Fibroblast of villous mesenchyme (primary cell): ENCODE measurements around the gene LOXL3. TPM values are rescaled to one million over a fixed set of nuclear protein-coding genes. Genes with fewer than 3 reads are reported as not detected.

Experiments
- DNase-seq: peaks from one replicate; pipeline ENCODE4 v3.0.0-alpha.2; 2010; ENCODE audit warnings: low read depth
- H3K4me3 ChIP-seq: 2 replicates; pipeline ENCODE4 v1.5.1; 2011; ENCODE audit warnings: low read depth, mild to moderate bottlenecking, low read length
- total RNA-seq: library from RNA; depleted of rRNA; stranded (reverse); fragments of >200 nt; gene quantifications from 2 replicates; pipeline ENCODE4 v1.2.3, GENCODE V29; 2012
- TF ChIP-seq, protein P1 (sequence below): IDR thresholded peaks from 2 replicates; pipeline ENCODE4 v1.5.1; 2012; ENCODE audit warnings: low read depth, mild to moderate bottlenecking, low read length; ENCODE audit not compliant: insufficient read depth

LOXL3 gene
- total RNA-seq, 1 donor = 9.9 TPM

- TF ChIP-seq, protein P1, sequence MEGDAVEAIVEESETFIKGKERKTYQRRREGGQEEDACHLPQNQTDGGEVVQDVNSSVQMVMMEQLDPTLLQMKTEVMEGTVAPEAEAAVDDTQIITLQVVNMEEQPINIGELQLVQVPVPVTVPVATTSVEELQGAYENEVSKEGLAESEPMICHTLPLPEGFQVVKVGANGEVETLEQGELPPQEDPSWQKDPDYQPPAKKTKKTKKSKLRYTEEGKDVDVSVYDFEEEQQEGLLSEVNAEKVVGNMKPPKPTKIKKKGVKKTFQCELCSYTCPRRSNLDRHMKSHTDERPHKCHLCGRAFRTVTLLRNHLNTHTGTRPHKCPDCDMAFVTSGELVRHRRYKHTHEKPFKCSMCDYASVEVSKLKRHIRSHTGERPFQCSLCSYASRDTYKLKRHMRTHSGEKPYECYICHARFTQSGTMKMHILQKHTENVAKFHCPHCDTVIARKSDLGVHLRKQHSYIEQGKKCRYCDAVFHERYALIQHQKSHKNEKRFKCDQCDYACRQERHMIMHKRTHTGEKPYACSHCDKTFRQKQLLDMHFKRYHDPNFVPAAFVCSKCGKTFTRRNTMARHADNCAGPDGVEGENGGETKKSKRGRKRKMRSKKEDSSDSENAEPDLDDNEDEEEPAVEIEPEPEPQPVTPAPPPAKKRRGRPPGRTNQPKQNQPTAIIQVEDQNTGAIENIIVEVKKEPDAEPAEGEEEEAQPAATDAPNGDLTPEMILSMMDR = no peak
Measured at GRCh38 chr2:74528600-74529356, 25.0 kb downstream of the LOXL3 start.

DNA sequence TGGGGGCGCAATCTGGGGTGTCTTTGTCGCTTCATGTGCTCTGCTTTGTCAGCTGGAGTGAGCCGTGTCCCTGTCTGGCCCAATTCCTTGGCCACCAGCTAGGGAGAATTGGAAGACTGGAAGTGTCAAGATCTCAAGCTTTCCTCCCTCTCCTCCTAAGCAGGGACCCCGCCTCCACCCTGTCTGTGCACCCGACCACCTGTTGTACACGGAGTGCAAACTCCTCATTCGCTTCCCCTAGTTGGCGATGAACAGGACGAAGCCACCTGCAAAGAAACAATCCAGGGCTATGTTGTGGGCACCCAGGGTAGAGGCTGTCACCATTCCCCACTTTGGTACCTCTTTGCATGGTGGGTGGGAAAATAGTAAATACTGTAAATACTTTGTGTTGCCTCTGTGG is 26.0 kb downstream of the LOXL3 start:
- TF ChIP-seq, protein P1 = no peak
- DNase-seq = no peak
- no peak overlapping the region for H3K4me3 ChIP-seq

More at GRCh38 chr2:74528600-74529356, 25.0 kb downstream of the LOXL3 start:
- no peak for DNase-seq
- H3K4me3 ChIP-seq = peak overlapping the region; percentile 77

- TF ChIP-seq, protein P1 = no peak
- DNase-seq = no peak
- no peak overlapping the region for H3K4me3 ChIP-seq
Measured at GRCh38 chr2:74526649-74527230, 27.0 kb downstream of the LOXL3 start.

GRCh38 chr2:74525717-74526648 is 27.8 kb downstream of the LOXL3 start, which contains the start of gene DQX1:
TSS of gene DQX1 (minus strand) at chr2:74526231. CDS start at chr2:74525729, 502 bp downstream.
- peak; percentile 38 for DNase-seq
- TF ChIP-seq, protein P1 = no peak
- H3K4me3 ChIP-seq = no peak within 1 kb of the TSS

DNA sequence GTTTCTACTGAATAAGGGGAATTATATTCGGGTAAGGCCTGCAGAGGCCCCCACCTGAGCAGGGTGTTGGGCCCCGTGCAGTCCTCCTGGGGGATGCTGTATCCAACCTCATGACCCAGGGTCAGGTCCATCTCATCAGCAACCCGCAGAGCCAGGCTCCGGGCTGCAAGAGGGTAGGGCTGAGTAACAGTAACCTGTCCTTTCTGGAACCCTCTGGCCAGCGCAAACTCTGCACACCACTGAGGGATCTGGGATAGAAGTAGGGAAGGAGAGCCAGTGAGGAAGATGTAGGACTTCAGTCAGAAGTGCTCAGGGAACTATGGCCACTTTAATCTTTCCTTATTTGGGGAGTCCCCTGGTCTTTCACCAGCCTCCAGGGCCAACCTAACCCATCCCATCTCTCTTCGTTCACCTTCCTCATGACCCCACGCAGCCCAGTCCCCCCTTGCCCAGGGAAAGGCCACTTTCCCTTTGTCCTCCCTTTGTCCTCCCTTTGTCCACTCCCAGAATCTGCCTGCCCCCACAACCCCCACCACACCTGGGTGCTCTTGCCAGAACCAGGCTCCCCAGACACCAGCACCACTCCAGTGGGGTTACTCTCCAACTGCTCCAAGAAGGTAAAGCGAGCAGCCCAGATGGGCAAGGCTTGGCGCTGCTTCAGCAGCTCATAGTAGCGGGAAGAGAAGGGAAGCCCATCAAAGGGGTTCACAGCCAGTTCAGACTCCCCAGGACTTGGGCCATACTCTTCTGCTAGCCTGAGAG is 28.6 kb downstream of the LOXL3 start:
- DNase-seq = no peak
- no peak overlapping the region for H3K4me3 ChIP-seq
- TF ChIP-seq, protein P1 = no peak

- DNase-seq = no peak
- TF ChIP-seq, protein P1 = no peak
- H3K4me3 ChIP-seq = no peak overlapping the region
Measured at GRCh38 chr2:74524005-74524404, 29.7 kb downstream of the LOXL3 start.
